Measurements from ENCODE around the gene USP3. TPM values are rescaled to one million over a fixed set of nuclear protein-coding genes. Genes with fewer than 3 reads are reported as not detected.

USP3 gene
- total RNA-seq, 1 donor from 2014 or later, result 62.5 TPM

GRCh38 chr15:63473749-63473998 lies 30.7 kb upstream of the USP3 start:
- Histone ChIP-seq H3K27ac (peak overlapping the region; percentile 58), H3K27me3 (no peaks in the 10 kb centered on the region), H3K36me3 (no peaks in the 10 kb centered on the region), H3K4me3 (no peak overlapping the region), H3K4me1 (peaks cover 20% of the 10 kb centered on the region), H3K9me3 (no peaks in the 10 kb centered on the region)
- no peak for DNase-seq
- ATAC-seq, result no peak
- intact Hi-C loops (cut with DNase I), result no loop called here
- TF ChIP-seq CTCF (IDR thresholded peaks at IDR 0.05), result no peak

- DNase-seq (no peak), ATAC-seq (peak; percentile 46)
- Histone ChIP-seq H3K4me3 (no peak overlapping the region), H3K4me1 (peaks cover 23% of the 10 kb centered on the region), H3K9me3 (no peaks in the 10 kb centered on the region), H3K36me3 (no peaks in the 10 kb centered on the region), H3K27me3 (no peaks in the 10 kb centered on the region), H3K27ac (peak overlapping the region; percentile 58)
- TF ChIP-seq CTCF (IDR thresholded peaks at IDR 0.05), result no peak
- intact Hi-C loops (cut with DNase I), result no loop called here
Observed at GRCh38 chr15:63473999-63474809, 30.2 kb upstream of the USP3 start.

- DNase-seq (no peak), ATAC-seq (peak; percentile 89)
- Histone ChIP-seq H3K36me3 (no peaks in the 10 kb centered on the region), H3K4me3 (no peak overlapping the region), H3K4me1 (peaks cover 26% of the 10 kb centered on the region), H3K9me3 (no peaks in the 10 kb centered on the region), H3K27me3 (no peaks in the 10 kb centered on the region), H3K27ac (no peak overlapping the region)
- intact Hi-C loops (cut with DNase I), result no loop called here
- no peak for TF ChIP-seq CTCF (IDR thresholded peaks at IDR 0.05)
Observed at GRCh38 chr15:63474810-63475316, 29.5 kb upstream of the USP3 start.

GRCh38 chr15:63475707-63476106 lies 28.7 kb upstream of the USP3 start:
- H3K4me3 ChIP-seq, result no peak overlapping the region
- no peaks in the 10 kb centered on the region for H3K36me3 ChIP-seq
- H3K9me3 ChIP-seq, result no peaks in the 10 kb centered on the region
- no peak for DNase-seq
- peaks cover 26% of the 10 kb centered on the region for H3K4me1 ChIP-seq
- H3K27me3 ChIP-seq, result no peaks in the 10 kb centered on the region
- no peak for ATAC-seq
- no peak overlapping the region for H3K27ac ChIP-seq
- intact Hi-C loops (cut with DNase I), result no loop called here
- no peak for TF ChIP-seq CTCF (IDR thresholded peaks at IDR 0.05)

- H3K36me3 ChIP-seq, result no peaks in the 10 kb centered on the region
- no peak for TF ChIP-seq CTCF (IDR thresholded peaks at IDR 0.05)
- no peak overlapping the region for H3K27ac ChIP-seq
- H3K9me3 ChIP-seq, result no peaks in the 10 kb centered on the region
- H3K27me3 ChIP-seq, result no peaks in the 10 kb centered on the region
- H3K4me1 ChIP-seq, result peaks cover 26% of the 10 kb centered on the region
- ATAC-seq, result no peak
- H3K4me3 ChIP-seq, result no peak overlapping the region
- intact Hi-C loops (cut with DNase I), result no loop called here
- no peak for DNase-seq
Observed at GRCh38 chr15:63476229-63476632, 28.2 kb upstream of the USP3 start.

Measured in upper lobe of right lung (tissue), 1 donor.